HG02571 (cell line): Measurements from ENCODE around the gene EIF2A.
A peak's percentile ranks its signal among the peaks of the same experiment; 100 is the strongest.

Experiments
- ATAC-seq: cut with Tn5 transposase; IDR thresholded peaks from one replicate; pipeline ENCODE4 v1.9.1; 2021; ENCODE audit warnings: mild to moderate bottlenecking, moderate library complexity; ENCODE audit not compliant: unreplicated experiment

The EIF2A gene

GRCh38 chr3:150543128-150543527 lies 3.5 kb upstream of the EIF2A start:
- ATAC-seq, result no peak

GRCh38 chr3:150543531-150543930 lies 3.1 kb upstream of the EIF2A start:
- no peak for ATAC-seq

- ATAC-seq, result no peak
These were observed 2.5 kb upstream of the EIF2A start for GRCh38 chr3:150544041-150544440.

GRCh38 chr3:150544726-150545125 lies 1.9 kb upstream of the EIF2A start:
- no peak for ATAC-seq

GRCh38 chr3:150545419-150546225 lies 965 bp upstream of the EIF2A start:
- ATAC-seq, result peak; percentile 10

- ATAC-seq, result no peak
These were observed 606 bp downstream of the EIF2A start for GRCh38 chr3:150547045-150547741.

- no peak for ATAC-seq
These were observed 9.4 kb downstream of the EIF2A start for GRCh38 chr3:150555859-150556436.

GRCh38 chr3:150556792-150557191 lies 10.2 kb downstream of the EIF2A start:
- ATAC-seq, result no peak

GRCh38 chr3:150557725-150558124 lies 11.1 kb downstream of the EIF2A start:
- no peak for ATAC-seq

- ATAC-seq, result no peak
These were observed 17.7 kb downstream of the EIF2A start for GRCh38 chr3:150564243-150564642.

GRCh38 chr3:150567328-150567727 lies 20.7 kb downstream of the EIF2A start:
- ATAC-seq, result no peak

- no peak for ATAC-seq
These were observed 31.3 kb downstream of the EIF2A start for GRCh38 chr3:150577855-150578254.

- no peak for ATAC-seq
These were observed 34.6 kb downstream of the EIF2A start for GRCh38 chr3:150581174-150581573.

- peak; percentile 67 for ATAC-seq
These were observed 36.0 kb downstream of the EIF2A start for GRCh38 chr3:150582620-150583019.

GRCh38 chr3:150583028-150583427 lies 36.4 kb downstream of the EIF2A start:
- peak; percentile 60 for ATAC-seq

GRCh38 chr3:150588027-150588830 lies 41.6 kb downstream of the EIF2A start:
- no peak for ATAC-seq

GRCh38 chr3:150589759-150590158 lies 43.2 kb downstream of the EIF2A start:
- ATAC-seq, result no peak

GRCh38 chr3:150594150-150594549 lies 47.6 kb downstream of the EIF2A start:
- no peak for ATAC-seq

- ATAC-seq, result no peak
These were observed 51.1 kb downstream of the EIF2A start for GRCh38 chr3:150597646-150598045.

GRCh38 chr3:150599611-150600297 lies 53.2 kb downstream of the EIF2A start:
- no peak for ATAC-seq
